Measurements from ENCODE around the gene PDE6G. TPM values are rescaled to one million over a fixed set of nuclear protein-coding genes. Genes with fewer than 3 reads are reported as not detected.

PDE6G gene
- total and polyA plus RNA-seq, 2 of the 4 experiments (the other 2 are of a cell fraction): 2.7 TPM; not detected in 1

DNA sequence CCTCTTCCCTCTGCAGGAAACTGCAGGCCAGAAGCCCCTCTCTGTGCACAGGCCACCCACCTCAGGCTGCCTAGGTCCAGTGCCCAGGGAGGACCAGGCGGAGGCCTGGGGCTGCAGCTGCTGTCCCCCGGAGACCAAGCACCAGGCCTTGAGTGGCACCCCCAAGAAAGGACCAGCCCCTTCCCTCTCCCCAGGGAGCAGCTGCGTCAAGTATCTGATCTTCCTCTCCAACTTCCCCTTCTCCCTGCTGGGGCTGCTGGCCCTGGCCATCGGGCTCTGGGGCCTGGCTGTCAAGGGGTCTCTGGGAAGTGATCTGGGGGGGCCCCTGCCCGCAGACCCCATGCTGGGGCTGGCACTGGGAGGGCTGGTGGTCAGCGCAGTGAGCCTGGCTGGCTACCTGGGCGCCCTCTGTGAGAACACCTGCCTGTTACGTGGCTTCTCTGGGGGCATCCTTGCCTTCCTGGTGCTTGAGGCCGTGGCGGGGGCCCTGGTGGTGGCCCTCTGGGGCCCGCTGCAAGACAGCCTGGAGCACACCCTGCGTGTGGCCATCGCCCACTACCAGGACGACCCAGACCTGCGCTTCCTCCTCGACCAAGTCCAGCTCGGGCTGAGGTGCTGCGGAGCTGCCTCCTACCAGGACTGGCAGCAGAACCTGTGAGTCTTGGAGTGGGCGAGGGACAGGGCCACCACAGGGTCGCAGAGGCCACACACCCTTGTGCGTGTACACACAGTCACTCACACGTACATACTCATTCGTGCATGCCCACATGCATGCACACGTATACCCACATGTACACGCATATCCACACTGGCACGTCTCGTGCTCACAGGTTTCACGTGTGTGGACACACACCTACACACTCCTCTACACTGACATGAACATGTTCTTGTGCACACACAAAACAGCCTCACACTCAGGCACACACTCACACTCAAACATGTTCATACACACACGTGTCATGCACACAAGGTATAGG, 11.1 kb downstream of the PDE6G start:
- H2AK9ac ChIP-seq (replicated peaks; ENCODE audit: low read depth, low read length, poor library complexity): peak overlapping the region; percentile 65
- no peak overlapping the region for H4K91ac ChIP-seq (ENCODE audit: insufficient read depth, low read depth, low read length)
- H3K9ac ChIP-seq (ENCODE audit: low read depth, low read length): no peak overlapping the region
- 92% methylated on average over 19 of the region's 29 CpGs; no CpG with 5 or more reads in 1 of the 2 experiments for WGBS, 2 experiments (ENCODE audit: extremely low coverage in 2 of 2, insufficient read length in 1 of 2)
- no peak overlapping the region for H4K5ac ChIP-seq (ENCODE audit: low read depth, low read length)
- intact Hi-C loops (cut with micrococcal nuclease) (no loop called here), in situ Hi-C loops (cut with MboI; ENCODE audit: low sequenced_read_pairs) (no loop called here), dilution Hi-C loops (cut with HindIII; ENCODE audit: low sequenced_read_pairs, unreplicated experiment) (no loop called here)
- no peak overlapping the region for H3K4me3 ChIP-seq (ENCODE audit: insufficient read depth, low read depth, low read length)
- H3K4ac ChIP-seq (ENCODE audit: low read depth, low read length): no peak overlapping the region
- no peak overlapping the region for H3K27ac ChIP-seq (ENCODE audit: insufficient read depth, low read length)
- peaks cover 5 to 9% of the 10 kb centered on the region in 2 experiments; a peak in 1 of 4 replicates for H3K79me1 ChIP-seq (ENCODE audit: low read depth in 1 of 2, low read length in 2 of 2)
- H3K27me3 ChIP-seq (ENCODE audit: control insufficient read depth, insufficient read depth, low read length): peaks cover 19% of the 10 kb centered on the region
- no TSS peak for BruUV-seq (replicated peaks)
- no peak for TF ChIP-seq FOS (IDR thresholded peaks at IDR 0.05; ENCODE audit: low read depth, low read length)
- TF ChIP-seq MAZ (IDR thresholded peaks at IDR 0.05; ENCODE audit: borderline replicate concordance, low read depth, low read length): no peak
- TF ChIP-seq POLR2A (IDR thresholded peaks at IDR 0.05; ENCODE audit: low read depth, low read length): no peak
- TF ChIP-seq RAD21 (IDR thresholded peaks at IDR 0.05; ENCODE audit: low read length): no peak
- no peak for TF ChIP-seq RCOR1 (IDR thresholded peaks at IDR 0.05; ENCODE audit: insufficient replicate concordance, low read length)
- no peak overlapping the region for H3K4me2 ChIP-seq (ENCODE audit: low read depth, low read length)
- no peak overlapping the region for H2BK120ac ChIP-seq (ENCODE audit: low read depth, low read length)
- peaks cover 10% of the 10 kb centered on the region for H3K4me1 ChIP-seq (ENCODE audit: control insufficient read depth, insufficient read depth, low read length)
- ATAC-seq (ENCODE audit: low read depth): no peak
- no peak overlapping the region for H2BK5ac ChIP-seq (ENCODE audit: low read depth, low read length, poor library complexity, severe bottlenecking)
- H2BK20ac ChIP-seq (ENCODE audit: low read depth, low read length): no peak overlapping the region
- no peak overlapping the region for H3K23ac ChIP-seq (ENCODE audit: low read depth, low read length)
- H2AK5ac ChIP-seq (ENCODE audit: low read depth, low read length): no peak overlapping the region
- no peak overlapping the region for H2BK15ac ChIP-seq (ENCODE audit: low read depth, low read length)
- no peak overlapping the region for H3K14ac ChIP-seq (replicated peaks; ENCODE audit: low read depth, low read length)
- DNase-seq: no peak
- ChIA-PET POLR2A (ENCODE audit: unreplicated experiment) (no interaction called here), CTCF (no interaction called here)
- peaks cover 8% of the 10 kb centered on the region; the same call in 1 of the 2 replicates for H3K9me3 ChIP-seq (ENCODE audit: control insufficient read depth, insufficient read depth, low read length)
- H3K18ac ChIP-seq (ENCODE audit: low read depth, low read length): no peak overlapping the region
- H3K36me3 ChIP-seq (ENCODE audit: control insufficient read depth, insufficient read depth, low read length): 0 out of 2 replicates have a peak, but pooled peaks cover 2% of the 10 kb centered on the region
- no peak overlapping the region for H3K56ac ChIP-seq (ENCODE audit: extremely low read depth, insufficient read depth, low read length)
- H4K8ac ChIP-seq (ENCODE audit: low read depth in 2 of 2, low read length in 2 of 2): no peak overlapping the region
- H3K9me1 ChIP-seq (ENCODE audit: insufficient read depth, low read length): peaks cover 10% of the 10 kb centered on the region
- H4K20me1 ChIP-seq (ENCODE audit: insufficient read depth, low read length): no peaks in the 10 kb centered on the region
- H2AFZ ChIP-seq (replicated peaks; ENCODE audit: low read length, poor library complexity): no peak overlapping the region
